DND-41 (cell line): ENCODE measurements around the gene WASF1.

ENCODE experiments used
- ATAC-seq: fragments of 200-7000 bp; cut with Tn5 transposase; 3 replicates; pipeline ENCODE4 v1.9.1; 2021; ENCODE audit warnings: low read depth; ENCODE audit not compliant: insufficient read depth
- DNase-seq: peaks from one replicate; pipeline ENCODE4 v3.0.0-alpha.2; 2020
- H2AFZ ChIP-seq: 2 replicates; pipeline ENCODE4 v1.6.0; 2012; ENCODE audit warnings: low read depth, low read length
- H3K27ac ChIP-seq: 2 replicates; pipeline ENCODE4 v1.5.1; 2012; ENCODE audit warnings: low read length, inconsistent platforms
- H3K27me3 ChIP-seq: fragments of 200-600 bp; sonication (generic); 2 replicates; pipeline ENCODE4 v1.6.0; 2012; ENCODE audit warnings: low read length, mild to moderate bottlenecking, inconsistent platforms; ENCODE audit not compliant: insufficient read depth, poor library complexity
- H3K36me3 ChIP-seq: 2 replicates; pipeline ENCODE4 v1.5.1; 2012; ENCODE audit warnings: low read length, inconsistent platforms; ENCODE audit not compliant: insufficient read depth
- H3K4me1 ChIP-seq: 2 replicates; pipeline ENCODE4 v1.5.1; 2012; ENCODE audit warnings: mild to moderate bottlenecking, low read length; ENCODE audit not compliant: insufficient read depth
- H3K4me2 ChIP-seq: 2 replicates; pipeline ENCODE4 v1.6.0; 2012; ENCODE audit warnings: mild to moderate bottlenecking, moderate library complexity, low read length, inconsistent platforms; ENCODE audit not compliant: insufficient read depth
- H3K4me3 ChIP-seq, 2 experiments: fragments of 200-600 bp in 1 of 2; shearing (Covaris generic) in 1 of 2; 2 replicates each; pipeline ENCODE4 v1.5.1; 2012 to 2016; ENCODE audit warnings: inconsistent platforms in 2 of 2, low read length in 2 of 2, mild to moderate bottlenecking in 2 of 2, low read depth in 1 of 2, moderate library complexity in 1 of 2
- H3K79me2 ChIP-seq: 2 replicates; pipeline ENCODE4 v1.6.0; 2012; ENCODE audit warnings: low read length, inconsistent platforms; ENCODE audit not compliant: insufficient read depth
- H3K9ac ChIP-seq: 2 replicates; pipeline ENCODE4 v1.6.0; 2012; ENCODE audit warnings: low read depth, mild to moderate bottlenecking, inconsistent platforms, low read length, moderate library complexity
- H3K9me3 ChIP-seq: 2 replicates; pipeline ENCODE4 v1.5.1; 2012; ENCODE audit warnings: low read length, moderate library complexity, mild to moderate bottlenecking, inconsistent platforms; ENCODE audit not compliant: insufficient read depth, severe bottlenecking
- H4K20me1 ChIP-seq: 2 replicates; pipeline ENCODE4 v1.6.0; 2012; ENCODE audit warnings: low read length; ENCODE audit not compliant: insufficient read depth
- CTCF ChIP-seq: IDR thresholded peaks from 2 replicates; pipeline ENCODE4 v1.5.1; 2012; ENCODE audit warnings: borderline replicate concordance, low read length, moderate library complexity, mild to moderate bottlenecking; ENCODE audit not compliant: poor library complexity, severe bottlenecking; ENCODE audit errors: extremely low read depth
- EZH2 ChIP-seq: IDR thresholded peaks from 3 replicates; pipeline ENCODE4 v1.6.1; 2012; ENCODE audit warnings: borderline replicate concordance, low read depth, mild to moderate bottlenecking, moderate library complexity, low read length, inconsistent platforms; ENCODE audit not compliant: severe bottlenecking

WASF1 gene

GRCh38 chr6:110196874-110197273 lies 17.4 kb upstream of the WASF1 start:
- TF ChIP-seq CTCF (no peak), EZH2 (no peak)
- no peak overlapping the region for H3K4me2 ChIP-seq
- no peak overlapping the region for H3K9ac ChIP-seq
- H3K9me3 ChIP-seq, result no peaks in the 10 kb centered on the region
- H3K27me3 ChIP-seq, result no peaks in the 10 kb centered on the region
- no peaks in the 10 kb centered on the region for H3K4me1 ChIP-seq
- no peak overlapping the region for H2AFZ ChIP-seq
- no peak for ATAC-seq
- DNase-seq, result no peak
- peaks cover 35% of the 10 kb centered on the region for H3K79me2 ChIP-seq
- no peak overlapping the region for H3K27ac ChIP-seq
- peaks cover 13% of the 10 kb centered on the region; the same call in 1 of the 2 replicates for H4K20me1 ChIP-seq
- peaks cover 16% of the 10 kb centered on the region; the same call in 1 of the 2 replicates for H3K36me3 ChIP-seq
- no peak overlapping the region for H3K4me3 ChIP-seq

GRCh38 chr6:110195639-110196038 lies 16.2 kb upstream of the WASF1 start:
- Histone ChIP-seq H2AFZ (no peak overlapping the region), H3K27me3 (no peaks in the 10 kb centered on the region), H3K36me3 (peaks cover 16% of the 10 kb centered on the region; the same call in 1 of the 2 replicates), H4K20me1 (peaks cover 20% of the 10 kb centered on the region), H3K9ac (no peak overlapping the region), H3K4me3 (no peak overlapping the region), H3K4me2 (no peak overlapping the region), H3K9me3 (no peaks in the 10 kb centered on the region), H3K4me1 (no peaks in the 10 kb centered on the region), H3K27ac (no peak overlapping the region), H3K79me2 (peaks cover 42% of the 10 kb centered on the region)
- DNase-seq, result no peak
- no peak for ATAC-seq
- TF ChIP-seq EZH2 (no peak), CTCF (no peak)

GRCh38 chr6:110191477-110191876 lies 12.0 kb upstream of the WASF1 start:
- ATAC-seq, result no peak
- H3K4me3 ChIP-seq, result no peak overlapping the region
- 0 out of 2 replicates have a peak, but pooled peaks cover 3% of the 10 kb centered on the region for H3K4me1 ChIP-seq

More at GRCh38 chr6:110191477-110191876, 12.0 kb upstream of the WASF1 start:
- DNase-seq, result no peak
- TF ChIP-seq EZH2 (no peak), CTCF (no peak)
- Histone ChIP-seq H3K4me2 (no peak overlapping the region), H4K20me1 (peaks cover 35% of the 10 kb centered on the region), H2AFZ (no peak overlapping the region), H3K9me3 (no peaks in the 10 kb centered on the region), H3K27me3 (no peaks in the 10 kb centered on the region), H3K27ac (no peak overlapping the region), H3K9ac (no peak overlapping the region), H3K36me3 (peaks cover 11% of the 10 kb centered on the region; the same call in 1 of the 2 replicates), H3K79me2 (peaks cover 67% of the 10 kb centered on the region)
